ENCODE results near the gene PRKCH.

PRKCH gene

GRCh38 chr14:61561104-61561503 is 239.7 kb downstream of the PRKCH start:
- DNase-seq (ENCODE audit: insufficient read length, low spot score) (no peak), FAIRE-seq (no peak)
- TF ChIP-seq CTCF (IDR thresholded peaks at IDR 0.05; ENCODE audit: insufficient read depth, missing control alignments), result no peak

- TF ChIP-seq CTCF (IDR thresholded peaks at IDR 0.05; ENCODE audit: insufficient read depth, missing control alignments), result no peak
- no peak for FAIRE-seq
- no peak for DNase-seq (ENCODE audit: insufficient read length, low spot score)
Observed at GRCh38 chr14:61561657-61562276, 240.4 kb downstream of the PRKCH start.

GRCh38 chr14:61562321-61563161 is 241.2 kb downstream of the PRKCH start:
- no peak for DNase-seq (ENCODE audit: insufficient read length, low spot score)
- FAIRE-seq, result no peak
- no peak for TF ChIP-seq CTCF (IDR thresholded peaks at IDR 0.05; ENCODE audit: insufficient read depth, missing control alignments)

- no peak for TF ChIP-seq CTCF (IDR thresholded peaks at IDR 0.05; ENCODE audit: insufficient read depth, missing control alignments)
- DNase-seq (ENCODE audit: insufficient read length, low spot score) (no peak), FAIRE-seq (no peak)
Observed at GRCh38 chr14:61563162-61563511, 241.8 kb downstream of the PRKCH start.

GRCh38 chr14:61563880-61564617 is 242.7 kb downstream of the PRKCH start:
- FAIRE-seq (no peak), DNase-seq (ENCODE audit: insufficient read length, low spot score) (no peak)
- no peak for TF ChIP-seq CTCF (IDR thresholded peaks at IDR 0.05; ENCODE audit: insufficient read depth, missing control alignments)

GRCh38 chr14:61564618-61565091 is 243.3 kb downstream of the PRKCH start:
- no peak for TF ChIP-seq CTCF (IDR thresholded peaks at IDR 0.05; ENCODE audit: insufficient read depth, missing control alignments)
- no peak for DNase-seq (ENCODE audit: insufficient read length, low spot score)
- no peak for FAIRE-seq
